Erythroblast (primary cell): ENCODE results near the gene CYP4F3.
"Not testable (repeated sequence)": the region's sequence is repeated elsewhere in the genome, so short reads cannot be mapped to it uniquely, and the experiment has no call there.

Experiments
- DNase-seq, 2 experiments: peaks; one replicate each; lab custom pipeline; 2025; lab: John Stamatoyannopoulos, UW
- GATA1 ChIP-seq: IDR thresholded peaks from 2 replicates; pipeline ENCODE4 v1.6.1; 2011; ENCODE audit warnings: low read depth, mild to moderate bottlenecking, control low read depth, low read length, moderate library complexity
- POLR2A ChIP-seq: IDR thresholded peaks from 2 replicates; pipeline ENCODE4 v1.6.1; 2011; ENCODE audit warnings: mild to moderate bottlenecking, low read length

CYP4F3 gene

DNA sequence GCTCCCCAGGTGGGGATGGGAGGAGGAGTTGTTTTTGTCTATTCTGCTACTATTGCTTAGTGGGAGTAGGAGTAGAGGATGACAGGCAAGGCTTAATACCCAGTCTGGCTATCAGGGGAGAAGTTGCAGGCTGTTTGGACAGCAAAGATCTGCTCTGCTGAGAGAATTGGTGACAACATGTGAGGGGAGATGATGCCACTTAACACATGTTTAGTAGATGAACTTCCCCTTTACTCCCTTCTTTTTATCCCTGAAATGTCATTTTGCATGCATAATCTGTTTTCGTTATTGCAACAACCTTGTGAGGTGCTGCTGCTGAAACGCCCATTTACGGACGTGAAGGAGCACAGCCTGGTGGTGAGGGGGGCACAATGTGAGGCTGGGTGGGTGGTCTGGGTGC is 29.2 kb downstream of the CYP4F3 start:
- no peak for DNase-seq
- no peak for TF ChIP-seq GATA1

DNA sequence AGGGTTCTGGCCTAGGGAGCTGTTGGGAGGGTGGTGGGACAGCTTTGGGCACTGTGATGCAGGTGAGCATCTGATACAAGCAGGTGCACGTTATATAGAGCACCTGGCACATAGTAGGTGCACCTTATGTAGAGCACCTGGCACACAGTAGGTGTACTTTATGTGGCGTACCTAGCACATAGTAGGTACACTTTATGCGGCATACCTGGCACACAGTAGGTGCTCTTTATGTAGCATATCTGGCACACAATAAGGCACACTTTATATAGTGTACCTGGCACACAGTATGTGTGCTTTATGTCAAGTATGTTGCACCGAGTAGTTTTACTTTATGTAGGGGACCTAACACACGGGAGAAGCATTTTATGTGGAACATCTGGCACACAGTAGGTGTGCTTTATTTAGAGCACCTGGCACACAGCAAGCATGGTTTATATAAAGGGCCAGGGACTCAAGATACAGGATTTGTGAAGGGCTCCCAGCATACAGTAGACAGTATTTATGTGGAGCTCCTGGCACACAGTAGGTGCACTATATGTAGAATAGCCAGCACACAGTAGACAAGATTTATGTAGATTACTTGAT is 30.6 kb downstream of the CYP4F3 start:
- TF ChIP-seq POLR2A (no peak), GATA1 (no peak)
- DNase-seq, result no peak

DNA sequence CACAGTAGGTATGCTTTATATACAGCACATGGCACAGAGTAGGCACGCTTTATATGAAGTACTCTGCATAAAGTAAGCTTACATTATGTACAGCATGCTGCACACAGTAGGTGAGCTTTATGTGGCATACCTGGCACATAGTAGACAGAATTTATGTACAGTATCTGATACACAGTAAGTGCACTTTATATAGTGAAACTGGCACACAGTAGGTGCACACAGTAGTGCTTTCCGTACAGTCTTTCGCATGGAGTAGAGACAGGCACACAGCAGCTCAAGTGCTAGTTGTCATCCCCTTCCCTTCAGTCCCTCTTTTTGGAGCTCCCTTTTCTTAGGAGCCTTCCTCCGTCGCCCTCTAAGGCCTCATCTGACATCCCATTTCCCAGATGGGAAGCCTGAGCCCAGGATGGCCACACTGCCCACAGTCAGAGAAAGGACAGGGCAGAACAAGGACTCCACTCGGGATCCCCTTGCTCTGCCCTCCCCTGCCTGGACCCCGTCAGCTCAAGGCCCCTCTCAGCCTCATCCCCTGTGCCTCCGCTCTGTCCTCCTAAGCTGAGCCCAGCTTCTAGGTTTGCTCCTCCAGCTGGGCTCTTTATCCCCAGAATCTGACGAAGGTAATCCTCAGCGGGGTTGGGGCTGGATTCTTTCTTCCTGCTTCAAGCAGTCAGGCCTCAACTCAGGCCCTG is 31.3 kb downstream of the CYP4F3 start:
- DNase-seq, result peak in 1 of 2 experiments; percentile 26
- TF ChIP-seq POLR2A (no peak), GATA1 (no peak)

DNA sequence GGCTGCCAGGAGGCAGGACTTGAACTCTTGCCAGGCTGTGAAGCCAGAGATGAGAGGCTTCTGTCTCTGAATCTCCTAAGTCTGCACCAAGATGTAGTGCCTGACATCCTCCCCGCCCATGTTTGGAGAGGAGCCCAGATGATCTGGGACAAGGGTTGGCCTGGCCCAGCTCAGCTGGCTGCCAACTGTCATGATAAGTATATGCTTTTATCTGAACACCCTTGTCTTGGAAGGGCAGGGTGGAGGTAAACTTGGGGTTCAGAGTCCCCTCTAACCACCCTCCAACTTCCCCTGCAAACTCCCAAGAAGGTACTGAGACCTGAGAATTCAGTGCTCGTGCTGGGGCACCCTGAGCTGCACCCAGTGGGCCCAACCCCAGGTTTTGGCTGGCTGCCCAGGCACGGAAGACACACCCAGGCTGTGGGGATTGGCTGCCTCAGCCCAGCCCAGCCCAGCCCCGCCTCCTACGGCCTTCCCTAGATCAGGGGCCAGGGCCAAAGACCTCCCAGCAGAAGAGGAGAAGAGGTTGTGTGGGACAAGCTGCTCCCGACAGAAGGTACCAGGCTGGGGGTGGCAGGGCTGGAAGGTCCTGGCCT is 32.0 kb downstream of the CYP4F3 start, which contains the start of gene CYP4F12:
Gene CYP4F12, plus strand, starts transcription at position 508 of the 596 bp plus-strand sequence. CDS start 443 bp downstream, outside the sequence.
- DNase-seq, result peak; percentile 94 to 95
- TF ChIP-seq GATA1 (no peak), POLR2A (no peak)

DNA sequence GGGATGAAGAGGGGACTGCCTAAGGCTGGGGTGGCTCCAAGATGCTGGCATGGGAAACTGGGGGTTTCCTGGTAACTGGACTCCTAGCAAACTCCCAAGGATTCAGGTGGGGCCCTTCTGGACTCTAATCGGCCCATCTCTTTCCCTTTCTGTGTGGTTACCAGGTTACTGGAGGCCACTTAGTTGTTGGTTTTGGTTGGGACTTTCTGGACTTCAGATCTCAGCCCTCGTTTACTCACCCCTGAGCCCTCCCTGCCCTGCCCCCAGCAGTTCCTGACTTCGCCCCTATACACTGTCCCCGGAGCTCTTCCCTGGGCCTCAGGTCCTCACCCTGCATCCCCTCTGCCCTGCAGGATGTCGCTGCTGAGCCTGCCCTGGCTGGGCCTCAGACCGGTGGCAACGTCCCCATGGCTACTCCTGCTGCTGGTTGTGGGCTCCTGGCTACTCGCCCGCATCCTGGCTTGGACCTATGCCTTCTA is 32.5 kb downstream of the CYP4F3 start:
- TF ChIP-seq GATA1 (no peak), POLR2A (no peak)
- peak in 1 of 2 experiments; percentile 46 for DNase-seq

DNA sequence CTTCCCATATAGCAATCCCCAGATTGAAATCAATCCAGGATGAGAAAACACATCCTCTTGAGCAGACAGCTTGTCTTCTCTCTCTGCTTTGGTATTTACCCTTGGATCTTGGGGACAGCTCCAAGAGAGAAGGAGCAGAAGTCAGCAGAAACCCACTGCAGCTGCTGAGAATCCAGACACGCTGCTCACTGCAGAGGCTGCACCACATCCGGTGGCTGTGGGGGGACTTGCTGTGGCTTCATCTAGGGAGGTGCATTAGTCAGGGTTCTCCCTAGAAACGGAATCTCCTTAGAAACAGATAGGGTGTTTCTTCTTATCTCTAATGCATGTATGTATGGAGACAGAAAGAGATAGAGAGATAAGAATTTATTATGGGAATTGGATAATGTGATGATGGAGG is 34.9 kb downstream of the CYP4F3 start:
- TF ChIP-seq POLR2A (no peak), GATA1 (no peak)
- DNase-seq, result no peak

DNA sequence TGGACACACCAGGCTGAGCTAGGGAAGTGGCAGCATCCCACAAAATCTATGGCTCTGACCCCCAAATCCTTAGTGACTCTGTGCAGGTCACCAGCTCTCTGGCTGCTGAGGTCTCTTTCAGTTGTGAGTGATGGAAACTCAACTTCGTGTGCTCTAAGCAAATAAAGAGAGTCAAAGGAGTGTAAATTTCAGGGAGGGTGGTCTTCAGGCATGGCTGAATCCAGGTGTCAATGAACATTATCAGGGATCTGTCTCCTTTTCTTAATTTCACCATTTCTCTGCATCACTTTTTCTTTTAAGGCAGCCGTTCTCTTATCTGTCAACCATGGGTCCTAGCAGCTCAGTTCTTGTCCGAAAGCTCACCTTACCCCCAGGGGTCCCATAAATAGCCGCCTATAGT is 38.4 kb downstream of the CYP4F3 start:
- TF ChIP-seq POLR2A (no peak), GATA1 (no peak)
- DNase-seq, result no peak

DNA sequence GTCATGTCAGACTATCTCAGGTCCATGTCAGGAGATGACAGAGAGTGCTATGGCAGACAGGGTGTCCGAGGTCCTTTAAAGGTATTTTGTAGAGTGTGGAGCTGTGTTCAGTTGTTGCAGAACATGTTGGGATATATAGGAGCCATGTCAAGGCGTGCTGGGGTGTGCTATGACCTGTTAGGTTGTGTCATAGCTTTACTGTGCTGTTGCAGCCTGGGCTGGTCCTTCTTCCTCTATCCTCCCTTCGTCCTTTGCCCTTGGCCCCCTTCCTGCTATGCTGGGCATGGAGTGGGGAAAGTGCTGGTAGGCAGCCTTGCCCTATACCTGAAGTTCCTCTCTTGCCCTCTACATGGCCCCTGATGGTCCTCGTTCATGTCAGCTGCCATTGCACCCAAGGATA is 39.2 kb downstream of the CYP4F3 start:
- not testable (repeated sequence) for DNase-seq

DNA sequence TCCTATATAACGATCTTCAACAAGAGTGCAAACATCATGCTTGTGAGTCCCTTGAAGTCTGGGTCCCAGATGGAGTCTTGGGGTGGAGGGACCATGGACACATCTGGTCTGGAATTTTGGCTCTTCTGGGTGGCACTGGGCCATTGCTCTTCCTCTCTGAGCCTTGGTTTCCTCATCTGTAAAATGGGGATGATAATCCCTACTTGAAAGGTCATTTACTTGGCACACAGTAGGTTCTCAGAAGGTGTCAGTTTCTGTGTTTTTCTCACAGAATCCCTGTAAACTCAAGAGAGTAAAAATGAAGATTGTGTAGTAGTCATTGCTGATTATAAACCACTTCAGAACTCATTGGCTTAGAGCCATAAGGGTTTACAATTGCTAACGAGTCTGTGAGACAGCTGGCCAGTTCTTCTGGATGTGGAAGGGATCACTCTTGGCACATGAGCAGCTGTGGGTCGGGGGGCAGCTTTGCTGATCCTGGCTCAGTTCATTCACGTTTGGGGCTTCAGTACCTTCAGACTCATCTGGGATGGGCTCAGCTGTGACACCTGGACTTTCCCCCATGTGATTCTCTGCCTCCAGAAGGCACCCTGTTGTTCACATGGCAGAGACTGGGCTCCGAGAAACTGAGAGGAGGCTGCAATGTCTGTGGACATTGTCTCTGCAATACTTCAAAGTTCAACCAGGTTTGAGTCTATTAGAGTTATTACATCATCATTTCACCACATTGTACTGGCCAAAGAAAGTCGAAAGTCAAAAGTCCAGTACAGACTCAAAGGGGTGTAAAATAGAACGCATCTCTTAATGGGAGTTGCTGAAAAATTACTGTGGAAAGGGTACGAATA is 40.0 kb downstream of the CYP4F3 start:
- no peak for DNase-seq
- TF ChIP-seq GATA1 (no peak), POLR2A (no peak)

DNA sequence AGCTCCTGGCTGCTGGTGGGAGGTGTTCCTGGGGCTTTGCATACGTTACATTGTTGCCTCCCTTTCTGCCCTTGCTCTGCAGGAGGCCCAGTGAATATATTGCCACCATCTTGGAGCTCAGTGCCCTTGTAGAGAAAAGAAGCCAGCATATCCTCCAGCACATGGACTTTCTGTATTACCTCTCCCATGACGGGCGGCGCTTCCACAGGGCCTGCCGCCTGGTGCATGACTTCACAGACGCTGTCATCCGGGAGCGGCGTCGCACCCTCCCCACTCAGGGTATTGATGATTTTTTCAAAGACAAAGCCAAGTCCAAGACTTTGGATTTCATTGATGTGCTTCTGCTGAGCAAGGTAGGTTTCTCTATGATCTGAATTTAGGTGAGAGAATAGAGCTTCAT is 42.7 kb downstream of the CYP4F3 start:
- TF ChIP-seq POLR2A (no peak), GATA1 (no peak)
- DNase-seq, result no peak

DNA sequence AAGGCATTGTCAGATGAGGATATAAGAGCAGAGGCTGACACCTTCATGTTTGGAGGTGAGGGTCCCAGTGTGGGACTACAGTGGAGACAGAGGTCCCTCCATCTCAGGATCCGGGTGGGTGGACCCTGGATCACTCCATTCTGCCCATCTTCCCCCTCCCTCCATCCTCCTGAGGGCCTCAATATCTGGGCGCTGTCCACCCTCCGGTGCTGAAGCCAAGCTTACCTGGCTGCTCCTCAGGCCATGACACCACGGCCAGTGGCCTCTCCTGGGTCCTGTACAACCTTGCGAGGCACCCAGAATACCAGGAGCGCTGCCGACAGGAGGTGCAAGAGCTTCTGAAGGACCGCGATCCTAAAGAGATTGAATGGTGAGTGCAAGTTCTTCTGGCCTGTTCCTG is 44.1 kb downstream of the CYP4F3 start:
- TF ChIP-seq GATA1, result no peak
- no peak for TF ChIP-seq POLR2A

DNA sequence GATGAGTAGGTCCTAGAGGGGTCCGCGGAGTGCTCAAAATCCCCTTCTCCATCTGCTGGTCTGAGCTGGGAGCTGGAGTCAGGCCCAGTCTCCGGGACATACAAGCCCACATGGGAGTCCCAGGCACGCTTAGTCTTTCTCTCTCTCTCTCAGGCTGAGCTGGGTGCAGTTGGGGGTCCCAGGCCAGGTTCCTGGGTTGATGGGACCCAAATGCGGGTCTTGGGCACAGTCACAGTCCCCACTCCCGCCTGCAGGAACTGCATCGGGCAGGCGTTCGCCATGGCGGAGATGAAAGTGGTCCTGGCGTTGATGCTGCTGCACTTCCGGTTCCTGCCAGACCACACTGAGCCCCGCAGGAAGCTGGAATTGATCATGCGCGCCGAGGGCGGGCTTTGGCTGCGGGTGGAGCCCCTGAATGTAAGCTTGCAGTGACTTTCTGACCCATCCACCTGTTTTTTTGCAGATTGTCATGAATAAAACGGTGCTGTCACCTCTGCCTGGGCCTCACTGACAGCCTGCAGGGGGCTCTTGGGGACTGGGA is 56.0 kb downstream of the CYP4F3 start:
- DNase-seq, result no peak
- TF ChIP-seq POLR2A, result no peak
- no peak for TF ChIP-seq GATA1

More for the DNA sequence above, 44.1 kb downstream of the CYP4F3 start:
- peak in 1 of 2 experiments; percentile 15 for DNase-seq

DNA sequence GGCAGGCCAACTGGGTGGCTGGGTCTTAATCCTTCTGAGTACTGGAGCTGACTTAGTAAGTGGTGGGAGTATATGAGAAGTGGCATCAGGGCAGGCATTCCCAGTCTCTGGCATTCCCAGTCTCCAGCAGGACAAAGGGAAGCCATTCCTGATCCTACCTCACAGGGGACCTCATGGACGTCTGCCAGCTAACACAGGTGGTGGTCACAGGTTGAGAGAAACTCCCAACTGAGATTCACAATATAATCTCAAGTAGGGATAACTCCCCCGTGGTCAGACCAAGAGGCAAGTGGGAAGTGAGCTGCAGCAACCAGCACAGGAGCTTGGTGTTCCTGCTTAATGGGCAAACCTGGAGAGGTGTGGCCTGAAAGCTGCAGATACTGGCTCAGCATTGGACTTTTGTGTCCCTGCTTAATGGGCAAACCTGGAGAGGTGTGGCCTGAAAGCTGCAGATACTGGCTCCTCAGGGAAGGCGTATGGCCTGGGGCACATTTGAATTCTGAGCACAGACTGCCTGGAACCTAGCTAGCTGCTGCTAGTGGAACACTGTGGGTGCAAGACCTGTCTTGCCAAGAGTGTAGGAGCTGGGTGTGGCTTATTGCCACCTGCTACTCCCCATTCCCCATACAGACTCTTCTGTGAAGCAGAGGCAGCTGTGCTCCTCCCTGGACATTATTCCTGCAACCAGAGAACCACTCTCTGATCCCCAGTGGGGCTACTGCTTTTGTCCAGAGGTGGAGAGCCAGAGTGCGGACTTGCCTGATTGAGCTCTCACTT is 61.2 kb downstream of the CYP4F3 start:
- no peak for TF ChIP-seq GATA1
- TF ChIP-seq POLR2A, result no peak
- DNase-seq, result no peak
